HCT116 (cell line): ENCODE measurements around the gene TASP1.

ENCODE experiments used
- ATF3 ChIP-seq: IDR thresholded peaks from 2 replicates; pipeline ENCODE4 v1.6.1; 2012
- CTCF ChIP-seq, 3 experiments: fragments of 200-600 bp in 1 of 3; sonication (generic) in 1 of 3; IDR thresholded peaks in 2 of 3; conservative IDR thresholded peaks in 1 of 3; 2 replicates each; pipeline ENCODE4 v1.5.1; 2012 to 2017; ENCODE audit warnings: low read depth in 2 of 3, low read length in 2 of 3, antibody characterized with exemption in 1 of 3, borderline replicate concordance in 1 of 3, control low read depth in 1 of 3, mild to moderate bottlenecking in 1 of 3, mixed read lengths in 1 of 3, mixed run types in 1 of 3, moderate library complexity in 1 of 3; ENCODE audit not compliant: insufficient read depth in 1 of 3
- POLR2AphosphoS5 ChIP-seq: IDR thresholded peaks from 2 replicates; pipeline ENCODE4 v1.6.1; 2011; ENCODE audit warnings: mild to moderate bottlenecking, low read depth, low read length, moderate library complexity
- YY1 ChIP-seq: IDR thresholded peaks from 2 replicates; pipeline ENCODE4 v1.6.1; 2011; ENCODE audit warnings: low read length, low read depth, moderate library complexity, mild to moderate bottlenecking; ENCODE audit not compliant: insufficient replicate concordance; ENCODE audit errors: extremely low read depth

DNA sequence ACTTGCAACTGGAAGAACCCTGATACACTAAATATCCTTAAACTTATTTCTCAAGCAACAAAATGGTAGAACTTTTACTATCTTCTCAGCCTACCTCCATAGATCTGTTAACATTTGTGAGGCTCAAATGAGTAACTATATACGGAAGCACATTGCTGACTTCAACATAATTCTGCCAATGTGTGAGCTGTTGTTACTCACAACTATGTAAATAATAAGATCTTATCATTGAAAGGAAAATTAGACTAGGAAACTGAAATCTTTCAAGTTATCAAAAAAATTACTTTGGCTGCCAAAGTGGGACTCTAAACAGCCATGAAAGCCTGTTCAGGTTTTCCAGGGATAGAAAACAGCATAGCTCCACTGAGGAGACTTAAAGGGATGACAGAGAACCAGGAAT, 40.2 kb upstream of the TASP1 start:
- no peak for TF ChIP-seq CTCF (IDR thresholded peaks at IDR 0.05 in 2 of 3, conservative IDR thresholded peaks at IDR 0.05 in 1 of 3; ENCODE audit: borderline replicate concordance in 1 of 3, insufficient read depth in 1 of 3, low read depth in 2 of 3, low read length in 2 of 3)
- TF ChIP-seq POLR2AphosphoS5 = no peak
- TF ChIP-seq ATF3 = no peak
- TF ChIP-seq YY1 = no peak
